NCI-H226 (cell line): ENCODE measurements around the gene TMEM237.
"Not testable (repeated sequence)": the region's sequence is repeated elsewhere in the genome, so short reads cannot be mapped to it uniquely, and the experiment has no call there.

Source experiments
- DNase-seq: peaks from one replicate; pipeline ENCODE4 v3.0.0-alpha.2; 2015

The TMEM237 gene

GRCh38 chr2:201643216-201643890, at the start of gene TMEM237:
Gene TMEM237, minus strand, starts transcription at chr2:201643503. Its CDS starts 103 bp downstream, at chr2:201643400.
- DNase-seq: peak; percentile 20

- DNase-seq: no peak
Observed at GRCh38 chr2:201685156-201685555, 41.9 kb upstream of the TMEM237 start.

- no peak for DNase-seq
Observed at GRCh38 chr2:201680743-201681142, 37.4 kb upstream of the TMEM237 start.

- DNase-seq: no peak
Observed at GRCh38 chr2:201678401-201678800, 35.1 kb upstream of the TMEM237 start.

- DNase-seq: no peak
Observed at GRCh38 chr2:201675454-201675853, 32.2 kb upstream of the TMEM237 start.

- no peak for DNase-seq
Observed at GRCh38 chr2:201674794-201675193, 31.5 kb upstream of the TMEM237 start.

- no peak for DNase-seq
Observed at GRCh38 chr2:201674298-201674697, 31.0 kb upstream of the TMEM237 start.

- no peak for DNase-seq
Observed at GRCh38 chr2:201673546-201673945, 30.2 kb upstream of the TMEM237 start.

- not testable (repeated sequence) for DNase-seq
Observed at GRCh38 chr2:201671205-201671604, 27.9 kb upstream of the TMEM237 start.

GRCh38 chr2:201669865-201670264, 26.6 kb upstream of the TMEM237 start:
- no peak for DNase-seq

- DNase-seq: no peak
Observed at GRCh38 chr2:201668402-201668910, 25.2 kb upstream of the TMEM237 start.

- DNase-seq: no peak
Observed at GRCh38 chr2:201664334-201664733, 21.0 kb upstream of the TMEM237 start.

GRCh38 chr2:201661366-201661765, 18.1 kb upstream of the TMEM237 start:
- DNase-seq: no peak

- DNase-seq: no peak
Observed at GRCh38 chr2:201660293-201660895, 17.1 kb upstream of the TMEM237 start.

- no peak for DNase-seq
Observed at GRCh38 chr2:201656740-201657139, 13.4 kb upstream of the TMEM237 start.

- no peak for DNase-seq
Observed at GRCh38 chr2:201656102-201656501, 12.8 kb upstream of the TMEM237 start.

- peak; percentile 71 for DNase-seq
Observed at GRCh38 chr2:201654616-201655384, 11.5 kb upstream of the TMEM237 start.

GRCh38 chr2:201653221-201653620, 9.9 kb upstream of the TMEM237 start:
- DNase-seq: no peak

GRCh38 chr2:201649442-201649841, 6.1 kb upstream of the TMEM237 start:
- DNase-seq: no peak

- DNase-seq: peak; percentile 4
Observed at GRCh38 chr2:201647431-201647830, 4.1 kb upstream of the TMEM237 start.

GRCh38 chr2:201644001-201644400, 698 bp upstream of the TMEM237 start:
- no peak for DNase-seq

- DNase-seq: peak; percentile 55
Observed at GRCh38 chr2:201642579-201643215, 606 bp downstream of the TMEM237 start.

- peak; percentile 2 for DNase-seq
Observed at GRCh38 chr2:201642086-201642578, 1.2 kb downstream of the TMEM237 start.
